NCI-H774 (cell line): Measurements from ENCODE around the gene REG4.
A peak's percentile ranks its signal among the peaks of the same experiment; 100 is the strongest.
"Not testable (repeated sequence)": the region's sequence is repeated elsewhere in the genome, so short reads cannot be mapped to it uniquely, and the experiment has no call there.

Source experiments
- DNase-seq: peaks from one replicate; lab custom pipeline; 2025; lab: John Stamatoyannopoulos, UW

The REG4 gene

GRCh38 chr1:119811387-119811786 lies at the start of gene REG4:
REG4 (minus strand) TSS chr1:119811460; CDS start chr1:119808769, 2,691 bp downstream.
- no peak for DNase-seq

GRCh38 chr1:119859647-119860046 lies 48.4 kb upstream of the REG4 start:
- no peak for DNase-seq

- DNase-seq: not testable (repeated sequence)
These were observed 47.4 kb upstream of the REG4 start for GRCh38 chr1:119858556-119859214.

- no peak for DNase-seq
These were observed 46.9 kb upstream of the REG4 start for GRCh38 chr1:119858126-119858525.

- no peak for DNase-seq
These were observed 41.9 kb upstream of the REG4 start for GRCh38 chr1:119853155-119853554.

- DNase-seq: not testable (repeated sequence)
These were observed 32.9 kb upstream of the REG4 start for GRCh38 chr1:119844206-119844605.

- no peak for DNase-seq
These were observed 30.0 kb upstream of the REG4 start for GRCh38 chr1:119841306-119841705.

- no peak for DNase-seq
These were observed 29.5 kb upstream of the REG4 start for GRCh38 chr1:119840745-119841144.

- no peak for DNase-seq
These were observed 27.0 kb upstream of the REG4 start for GRCh38 chr1:119838236-119838635.

GRCh38 chr1:119834990-119835389 lies 23.7 kb upstream of the REG4 start:
- DNase-seq: no peak

- DNase-seq: no peak
These were observed 19.8 kb upstream of the REG4 start for GRCh38 chr1:119831027-119831426.

GRCh38 chr1:119829625-119830024 lies 18.4 kb upstream of the REG4 start:
- DNase-seq: peak; percentile 45

GRCh38 chr1:119829006-119829405 lies 17.7 kb upstream of the REG4 start:
- not testable (repeated sequence) for DNase-seq

- no peak for DNase-seq
These were observed 17.0 kb upstream of the REG4 start for GRCh38 chr1:119828266-119828665.

GRCh38 chr1:119827010-119827409 lies 15.8 kb upstream of the REG4 start:
- DNase-seq: no peak

GRCh38 chr1:119822406-119822805 lies 11.1 kb upstream of the REG4 start:
- no peak for DNase-seq

GRCh38 chr1:119818181-119818580 lies 6.9 kb upstream of the REG4 start:
- no peak for DNase-seq

GRCh38 chr1:119816407-119816806 lies 5.1 kb upstream of the REG4 start:
- DNase-seq: no peak

- no peak for DNase-seq
These were observed 4.7 kb upstream of the REG4 start for GRCh38 chr1:119815928-119816327.

GRCh38 chr1:119815361-119815760 lies 4.1 kb upstream of the REG4 start:
- no peak for DNase-seq

GRCh38 chr1:119814288-119814687 lies 3.0 kb upstream of the REG4 start:
- DNase-seq: no peak

- DNase-seq: no peak
These were observed 811 bp upstream of the REG4 start for GRCh38 chr1:119811985-119812557.

GRCh38 chr1:119808972-119809550 lies 2.2 kb downstream of the REG4 start:
- peak; percentile 62 for DNase-seq

GRCh38 chr1:119808491-119808890 lies 2.8 kb downstream of the REG4 start:
- DNase-seq: no peak
